DMS114 treated with DMSO at 0.1 percent for 48 hours (cell line): Measurements from ENCODE around the gene NHP2.
A peak's percentile ranks its signal among the peaks of the same experiment; 100 is the strongest.

Source experiments
- DNase-seq: peaks from one replicate; lab custom pipeline; 2025; ENCODE audit not compliant: unreplicated experiment; lab: John Stamatoyannopoulos, UW

The NHP2 gene

GRCh38 chr5:178176791-178177190 lies 23.1 kb upstream of the NHP2 start:
- DNase-seq: no peak

GRCh38 chr5:178174456-178174855 lies 20.8 kb upstream of the NHP2 start:
- DNase-seq: no peak

GRCh38 chr5:178170455-178170854 lies 16.8 kb upstream of the NHP2 start:
- DNase-seq: no peak

- no peak for DNase-seq
Observed at GRCh38 chr5:178165581-178165980, 11.9 kb upstream of the NHP2 start.

GRCh38 chr5:178163772-178164735 lies 10.4 kb upstream of the NHP2 start:
- DNase-seq: peak; percentile 71

- DNase-seq: no peak
Observed at GRCh38 chr5:178162481-178162880, 8.8 kb upstream of the NHP2 start.

- no peak for DNase-seq
Observed at GRCh38 chr5:178160176-178160575, 6.5 kb upstream of the NHP2 start.

- DNase-seq: no peak
Observed at GRCh38 chr5:178155065-178155464, 1.4 kb upstream of the NHP2 start.

- no peak for DNase-seq
Observed at GRCh38 chr5:178152491-178153444, 917 bp downstream of the NHP2 start.

- DNase-seq: peak; percentile 42
Observed at GRCh38 chr5:178150977-178151734, 2.5 kb downstream of the NHP2 start.

GRCh38 chr5:178149199-178149932 lies 4.3 kb downstream of the NHP2 start:
- DNase-seq: no peak

GRCh38 chr5:178147406-178147805 lies 6.3 kb downstream of the NHP2 start:
- no peak for DNase-seq

- DNase-seq: peak; percentile 21
Observed at GRCh38 chr5:178145965-178146820, 7.5 kb downstream of the NHP2 start.

- DNase-seq: no peak
Observed at GRCh38 chr5:178143901-178144300, 9.8 kb downstream of the NHP2 start.

- DNase-seq: no peak
Observed at GRCh38 chr5:178143246-178143645, 10.4 kb downstream of the NHP2 start.

GRCh38 chr5:178142642-178143041 lies 11.0 kb downstream of the NHP2 start:
- no peak for DNase-seq

GRCh38 chr5:178141550-178141949 lies 12.1 kb downstream of the NHP2 start:
- no peak for DNase-seq

GRCh38 chr5:178137991-178138390 lies 15.7 kb downstream of the NHP2 start:
- no peak for DNase-seq

- no peak for DNase-seq
Observed at GRCh38 chr5:178136990-178137389, 16.7 kb downstream of the NHP2 start.
